Fibroblast of the aortic adventitia (primary cell): Measurements from ENCODE around the gene CRELD2. TPM values are rescaled to one million over a fixed set of nuclear protein-coding genes. Genes with fewer than 3 reads are reported as not detected.

Experiments used
- DNase-seq: peaks from one replicate; pipeline ENCODE4 v3.0.0-alpha.2; 2010; ENCODE audit warnings: low read depth
- H3K4me3 ChIP-seq: 2 replicates; pipeline ENCODE4 v1.5.1; 2011; ENCODE audit warnings: low read depth, mild to moderate bottlenecking, control low read depth, low read length, moderate library complexity
- CTCF ChIP-seq: IDR thresholded peaks from 2 replicates; pipeline ENCODE4 v1.5.1; 2011; ENCODE audit warnings: mild to moderate bottlenecking, low read length, control low read depth, inconsistent platforms; ENCODE audit not compliant: insufficient read depth
- total RNA-seq: library from RNA; depleted of rRNA; stranded (reverse); fragments of >200 nt; gene quantifications from 2 replicates; pipeline ENCODE4 v1.2.3, GENCODE V29; 2012; ENCODE audit warnings: low replicate concordance

CRELD2 gene
- total RNA-seq, 1 donor = 34.0 TPM

GRCh38 chr22:49934160-49934890 lies 15.9 kb downstream of the CRELD2 start:
- H3K4me3 ChIP-seq = peak overlapping the region; percentile 62
- no peak for TF ChIP-seq CTCF
- peak; percentile 32 for DNase-seq

- TF ChIP-seq CTCF = no peak
- H3K4me3 ChIP-seq = peak overlapping the region; percentile 62
- peak; percentile 65 for DNase-seq
These were observed 16.6 kb downstream of the CRELD2 start for GRCh38 chr22:49934891-49935557.

DNA sequence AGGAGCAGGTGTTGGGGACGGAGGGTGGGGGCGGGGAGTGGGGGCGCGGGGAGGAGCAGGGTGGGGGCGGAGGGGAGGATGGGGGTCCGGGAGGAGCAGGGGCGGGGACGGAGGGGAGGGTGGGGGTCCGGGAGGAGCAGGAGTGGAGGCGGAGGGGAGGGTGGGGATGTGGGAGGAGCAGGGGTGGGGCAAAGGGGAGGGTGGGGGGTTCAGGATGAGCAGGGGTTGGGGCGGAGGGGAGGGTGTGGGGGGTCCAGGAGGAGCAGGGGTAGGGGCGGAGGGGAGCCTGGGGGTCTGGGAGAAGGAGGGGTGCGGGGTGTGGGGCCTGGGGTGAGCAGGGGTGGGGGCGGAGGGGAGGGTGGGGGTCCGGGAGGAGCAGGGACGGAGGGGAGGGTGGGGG lies 17.1 kb downstream of the CRELD2 start:
- DNase-seq = peak; percentile 57
- no peak for TF ChIP-seq CTCF
- peak overlapping the region; percentile 40 for H3K4me3 ChIP-seq

- no peak for TF ChIP-seq CTCF
- peak overlapping the region; percentile 28 for H3K4me3 ChIP-seq
- DNase-seq = peak; percentile 92
These were observed 17.9 kb downstream of the CRELD2 start for GRCh38 chr22:49936018-49936972.

GRCh38 chr22:49936973-49937757 lies 18.7 kb downstream of the CRELD2 start:
- no peak for TF ChIP-seq CTCF
- DNase-seq = no peak
- H3K4me3 ChIP-seq = no peak overlapping the region
